ENCODE results near the gene DHRSX. TPM values are rescaled to one million over a fixed set of nuclear protein-coding genes. Genes with fewer than 3 reads are reported as not detected.

The DHRSX gene
- total and polyA plus RNA-seq, 2 of the 8 experiments (the other 6 are each of a cell fraction or from before 2014, with no cell fraction given), result 35.1 to 43.4 TPM

DNA sequence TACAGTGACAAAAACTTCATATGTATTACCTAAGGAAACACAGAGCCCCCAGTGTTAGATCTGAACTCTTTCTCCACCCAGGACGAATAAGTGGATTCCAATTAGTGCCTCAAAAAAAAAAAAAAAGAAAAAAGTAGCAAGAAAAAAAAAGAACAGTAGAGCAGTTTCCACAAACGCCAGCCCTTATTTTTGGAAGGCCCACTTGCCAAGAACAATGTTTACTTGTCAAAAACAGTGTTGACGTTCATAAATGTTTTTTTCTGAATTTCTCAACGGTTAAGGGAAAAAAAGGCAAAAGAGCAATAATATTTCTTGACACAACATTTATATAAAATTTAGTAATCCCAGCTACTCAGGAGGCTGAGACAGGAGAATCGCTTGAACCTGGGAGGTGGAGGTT lies 38.7 kb downstream of the DHRSX start:
- H4K5ac ChIP-seq (ENCODE audit: insufficient read length, low read depth, low read length), result no peak overlapping the region
- H3K36me3 ChIP-seq (ENCODE audit: control insufficient read depth in 2 of 4, insufficient read depth in 4 of 4, low read length in 3 of 4), result peaks cover 0 to 28% (median 9%) of the 10 kb centered on the region in 4 experiments; a peak in 4 of 8 replicates
- no peak overlapping the region for H2BK5ac ChIP-seq (ENCODE audit: low read depth, low read length)
- H3K9me3 ChIP-seq (ENCODE audit: insufficient read depth in 2 of 2, low read depth in 1 of 2, low read length in 1 of 2), result peaks cover 30 to 33% of the 10 kb centered on the region in 2 experiments
- ChIA-PET POLR2A (ENCODE audit: partially characterized antibody) (no interaction called here), CTCF (ENCODE audit: partially characterized antibody) (no interaction called here)
- 85% methylated on average over 5 of the region's 5 CpGs; no CpG with 5 or more reads in 1 of the 2 experiments for WGBS, 2 experiments (ENCODE audit: extremely low coverage in 1 of 2, insufficient coverage in 1 of 2, insufficient read length in 1 of 2, insufficient replicate concordance in 2 of 2, low coverage in 1 of 2, low lambda C conversion rate in 2 of 2, missing lambda C conversion rate in 1 of 2)
- H2BK120ac ChIP-seq (replicated peaks; ENCODE audit: low read depth, low read length), result no peak overlapping the region
- FAIRE-seq, result no peak
- peaks cover 0 to 88% of the 10 kb centered on the region in 2 experiments for H3K79me2 ChIP-seq (ENCODE audit: control insufficient read depth in 1 of 2, insufficient read depth in 2 of 2, low read length in 2 of 2)
- H3K4me2 ChIP-seq (ENCODE audit: insufficient read depth in 1 of 2, low read depth in 2 of 2, low read length in 2 of 2), result no peak overlapping the region
- H4K91ac ChIP-seq (replicated peaks; ENCODE audit: insufficient read length, low read length), result no peak overlapping the region
- H4K8ac ChIP-seq (ENCODE audit: extremely low read depth, insufficient read depth, low read length), result no peak overlapping the region
- H3K4ac ChIP-seq (replicated peaks; ENCODE audit: insufficient read length, low read depth, low read length), result no peak overlapping the region
- H3K18ac ChIP-seq (ENCODE audit: extremely low read depth, low read length), result no peak overlapping the region
- H2AFZ ChIP-seq (ENCODE audit: low read length), result no peak overlapping the region
- H2BK20ac ChIP-seq (ENCODE audit: low read length), result no peak overlapping the region
- no peak overlapping the region for H3K14ac ChIP-seq (ENCODE audit: insufficient read length)
- H3K23me2 ChIP-seq (ENCODE audit: low read depth, low read length), result no peaks in the 10 kb centered on the region
- no peak overlapping the region for H3K9ac ChIP-seq (replicated peaks in 1 of 4; ENCODE audit: extremely low read depth in 1 of 4, low read depth in 3 of 4, low read length in 3 of 4)
- no peaks in the 10 kb centered on the region; a peak in 1 of 7 replicates for H3K27me3 ChIP-seq (replicated peaks in 1 of 4; ENCODE audit: control insufficient read depth in 3 of 4, extremely low read depth in 1 of 4, insufficient read depth in 3 of 4, low read length in 3 of 4)
- H2AK5ac ChIP-seq (ENCODE audit: low read depth, low read length), result no peak overlapping the region
- H3K27ac ChIP-seq (ENCODE audit: low read depth, low read length), result no peak overlapping the region
- peaks cover 15% of the 10 kb centered on the region for H3K79me1 ChIP-seq (ENCODE audit: low read depth, low read length)
- no peak overlapping the region for H3K23ac ChIP-seq (ENCODE audit: insufficient read length)
- no peak overlapping the region for H3K4me3 ChIP-seq (ENCODE audit: extremely low read depth in 1 of 4, insufficient read depth in 2 of 4, low read depth in 3 of 4, low read length in 4 of 4)
- peaks cover 0 to 10% (median 2%) of the 10 kb centered on the region in 4 experiments; a peak in 5 of 7 replicates for H3K4me1 ChIP-seq (replicated peaks in 1 of 4; ENCODE audit: control insufficient read depth in 3 of 4, insufficient read depth in 4 of 4, low read length in 3 of 4)
- peaks cover 0 to 3% of the 10 kb centered on the region in 2 experiments for H4K20me1 ChIP-seq (replicated peaks in 1 of 2; ENCODE audit: control insufficient read depth in 1 of 2, insufficient read depth in 2 of 2, low read length in 2 of 2)
- no peak for DNase-seq (ENCODE audit: low read depth in 1 of 2, low spot score in 2 of 2)
- H2BK15ac ChIP-seq (ENCODE audit: low read length), result no peak overlapping the region
- H3K56ac ChIP-seq (replicated peaks; ENCODE audit: insufficient read length, low read depth, low read length), result no peak overlapping the region
- H2BK12ac ChIP-seq (ENCODE audit: low read depth, low read length), result no peak overlapping the region
- TF ChIP-seq CHD2 (IDR thresholded peaks at IDR 0.05; ENCODE audit: low read length), result no peak
- TF ChIP-seq TCF12 (IDR thresholded peaks at IDR 0.05; ENCODE audit: low read depth, low read length), result no peak
- TF ChIP-seq SRF (IDR thresholded peaks at IDR 0.05; ENCODE audit: low read depth, low read length), result no peak
- no peak for TF ChIP-seq PHF8 (conservative IDR thresholded peaks at IDR 0.05; ENCODE audit: low read depth, low read length)
- TF ChIP-seq, protein P1, sequence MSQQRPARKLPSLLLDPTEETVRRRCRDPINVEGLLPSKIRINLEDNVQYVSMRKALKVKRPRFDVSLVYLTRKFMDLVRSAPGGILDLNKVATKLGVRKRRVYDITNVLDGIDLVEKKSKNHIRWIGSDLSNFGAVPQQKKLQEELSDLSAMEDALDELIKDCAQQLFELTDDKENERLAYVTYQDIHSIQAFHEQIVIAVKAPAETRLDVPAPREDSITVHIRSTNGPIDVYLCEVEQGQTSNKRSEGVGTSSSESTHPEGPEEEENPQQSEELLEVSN (IDR thresholded peaks at IDR 0.05), result no peak
- TF ChIP-seq POLR2A (IDR thresholded peaks at IDR 0.05; ENCODE audit: control extremely low read depth in 1 of 2, low read depth in 2 of 2, low read length in 2 of 2), result no peak
- TF ChIP-seq POLR2AphosphoS5 (IDR thresholded peaks at IDR 0.05; ENCODE audit: low read depth, low read length), result no peak
- TF ChIP-seq KDM4A (IDR thresholded peaks at IDR 0.05; ENCODE audit: low read depth, low read length, severe bottlenecking), result no peak
- TF ChIP-seq, protein P2, sequence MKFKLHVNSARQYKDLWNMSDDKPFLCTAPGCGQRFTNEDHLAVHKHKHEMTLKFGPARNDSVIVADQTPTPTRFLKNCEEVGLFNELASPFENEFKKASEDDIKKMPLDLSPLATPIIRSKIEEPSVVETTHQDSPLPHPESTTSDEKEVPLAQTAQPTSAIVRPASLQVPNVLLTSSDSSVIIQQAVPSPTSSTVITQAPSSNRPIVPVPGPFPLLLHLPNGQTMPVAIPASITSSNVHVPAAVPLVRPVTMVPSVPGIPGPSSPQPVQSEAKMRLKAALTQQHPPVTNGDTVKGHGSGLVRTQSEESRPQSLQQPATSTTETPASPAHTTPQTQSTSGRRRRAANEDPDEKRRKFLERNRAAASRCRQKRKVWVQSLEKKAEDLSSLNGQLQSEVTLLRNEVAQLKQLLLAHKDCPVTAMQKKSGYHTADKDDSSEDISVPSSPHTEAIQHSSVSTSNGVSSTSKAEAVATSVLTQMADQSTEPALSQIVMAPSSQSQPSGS (IDR thresholded peaks at IDR 0.05; ENCODE audit: low read length), result no peak
- no peak for TF ChIP-seq CREB1 (IDR thresholded peaks at IDR 0.05)
- no peak for TF ChIP-seq RBBP5 (IDR thresholded peaks at IDR 0.05; ENCODE audit: borderline replicate concordance, low read depth, low read length)
- TF ChIP-seq JUND (IDR thresholded peaks at IDR 0.05; ENCODE audit: low read length), result no peak
- no peak for TF ChIP-seq SIN3A (conservative IDR thresholded peaks at IDR 0.05 in 1 of 2, IDR thresholded peaks at IDR 0.05 in 1 of 2; ENCODE audit: low read depth in 1 of 2, low read length in 2 of 2)
